Panc1 (cell line): ENCODE data around the gene BRSK1.

Experiments used
- CTCF ChIP-seq: fragments of 450-650 bp; IDR thresholded peaks from 2 replicates; pipeline ENCODE4 v1.5.1; 2017; ENCODE audit warnings: mild to moderate bottlenecking
- POLR2AphosphoS5 ChIP-seq: IDR thresholded peaks from 2 replicates; pipeline ENCODE4 v1.6.1; 2012; ENCODE audit warnings: mild to moderate bottlenecking, low read depth, low read length, moderate library complexity
- SIN3A ChIP-seq: IDR thresholded peaks from 2 replicates; pipeline ENCODE4 v1.6.1; 2012; ENCODE audit warnings: low read depth, mild to moderate bottlenecking, low read length, moderate library complexity, borderline replicate concordance; ENCODE audit not compliant: insufficient read depth
- TCF7L2 ChIP-seq: IDR thresholded peaks from 2 replicates; pipeline ENCODE4 v1.6.1; 2011; ENCODE audit warnings: mild to moderate bottlenecking, low read depth, low read length, inconsistent platforms
- TF ChIP-seq, protein P1 (sequence below), 2 experiments: IDR thresholded peaks; 2 replicates each; pipeline ENCODE4 v1.6.1; 2011 to 2012; ENCODE audit warnings: low read depth in 2 of 2, control low read depth in 1 of 2, low read length in 1 of 2, mild to moderate bottlenecking in 1 of 2, moderate library complexity in 1 of 2; ENCODE audit not compliant: insufficient read depth in 1 of 2

DNA sequence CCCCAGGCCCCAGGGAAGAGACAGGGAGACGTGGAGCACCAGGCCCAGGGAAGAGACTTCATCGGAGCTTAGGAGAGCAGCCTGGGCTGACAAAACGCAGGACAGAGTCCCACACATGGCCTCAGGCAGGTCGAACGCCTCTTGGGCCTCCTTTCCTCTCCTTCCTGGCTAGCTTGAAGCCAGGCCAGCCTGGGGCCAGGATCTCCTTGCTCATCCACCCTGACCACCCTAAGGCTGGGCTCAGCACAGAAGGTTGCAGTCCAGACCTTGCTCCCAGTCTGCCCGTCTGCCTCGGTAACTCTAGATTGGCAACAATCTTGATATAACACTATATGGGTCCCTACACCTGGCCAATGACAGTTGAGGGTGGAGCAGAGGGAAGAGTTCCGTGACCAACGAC is 35.1 kb upstream of the BRSK1 start:
- TF ChIP-seq CTCF (no peak), SIN3A (no peak), POLR2AphosphoS5 (no peak), TCF7L2 (no peak)
- TF ChIP-seq, protein P1, sequence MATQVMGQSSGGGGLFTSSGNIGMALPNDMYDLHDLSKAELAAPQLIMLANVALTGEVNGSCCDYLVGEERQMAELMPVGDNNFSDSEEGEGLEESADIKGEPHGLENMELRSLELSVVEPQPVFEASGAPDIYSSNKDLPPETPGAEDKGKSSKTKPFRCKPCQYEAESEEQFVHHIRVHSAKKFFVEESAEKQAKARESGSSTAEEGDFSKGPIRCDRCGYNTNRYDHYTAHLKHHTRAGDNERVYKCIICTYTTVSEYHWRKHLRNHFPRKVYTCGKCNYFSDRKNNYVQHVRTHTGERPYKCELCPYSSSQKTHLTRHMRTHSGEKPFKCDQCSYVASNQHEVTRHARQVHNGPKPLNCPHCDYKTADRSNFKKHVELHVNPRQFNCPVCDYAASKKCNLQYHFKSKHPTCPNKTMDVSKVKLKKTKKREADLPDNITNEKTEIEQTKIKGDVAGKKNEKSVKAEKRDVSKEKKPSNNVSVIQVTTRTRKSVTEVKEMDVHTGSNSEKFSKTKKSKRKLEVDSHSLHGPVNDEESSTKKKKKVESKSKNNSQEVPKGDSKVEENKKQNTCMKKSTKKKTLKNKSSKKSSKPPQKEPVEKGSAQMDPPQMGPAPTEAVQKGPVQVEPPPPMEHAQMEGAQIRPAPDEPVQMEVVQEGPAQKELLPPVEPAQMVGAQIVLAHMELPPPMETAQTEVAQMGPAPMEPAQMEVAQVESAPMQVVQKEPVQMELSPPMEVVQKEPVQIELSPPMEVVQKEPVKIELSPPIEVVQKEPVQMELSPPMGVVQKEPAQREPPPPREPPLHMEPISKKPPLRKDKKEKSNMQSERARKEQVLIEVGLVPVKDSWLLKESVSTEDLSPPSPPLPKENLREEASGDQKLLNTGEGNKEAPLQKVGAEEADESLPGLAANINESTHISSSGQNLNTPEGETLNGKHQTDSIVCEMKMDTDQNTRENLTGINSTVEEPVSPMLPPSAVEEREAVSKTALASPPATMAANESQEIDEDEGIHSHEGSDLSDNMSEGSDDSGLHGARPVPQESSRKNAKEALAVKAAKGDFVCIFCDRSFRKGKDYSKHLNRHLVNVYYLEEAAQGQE (IDR thresholded peaks at IDR 0.05; ENCODE audit: insufficient read depth in 1 of 2, low read depth in 2 of 2, low read length in 1 of 2) = no peak
